Calu3 (cell line): Measurements from ENCODE around the gene DSG3. TPM values are rescaled to one million over a fixed set of nuclear protein-coding genes. Genes with fewer than 3 reads are reported as not detected.

Experiments
- BruUV-seq: library from RNA; stranded (reverse); fragments of 400-500 nt; replicated peaks from 2 replicates; lab custom pipeline; 2021; lab: Mats Ljungman, UMichigan
- CTCF ChIA-PET: fragments of 300-600 bp; sonication (Branson Sonifier 250); formaldehyde crosslinking; loops from one replicate; lab custom pipeline; 2022; ENCODE audit warnings: antibody characterized with exemption; lab: Charles Lee
- DNase-seq: peaks from one replicate; pipeline ENCODE4 v3.0.0; 2022
- H3K27ac Mint-ChIP-seq: one replicate; pipeline ENCODE4 v1.8.0; 2022; ENCODE audit warnings: mixed read lengths; ENCODE audit not compliant: unreplicated experiment
- H3K27me3 Mint-ChIP-seq: one replicate; pipeline ENCODE4 v1.8.0; 2022; ENCODE audit warnings: mixed read lengths; ENCODE audit not compliant: unreplicated experiment
- H3K36me3 Mint-ChIP-seq: one replicate; pipeline ENCODE4 v1.8.0; 2022; ENCODE audit warnings: mild to moderate bottlenecking, moderate library complexity, mixed read lengths; ENCODE audit not compliant: insufficient read depth, unreplicated experiment
- H3K4me1 Mint-ChIP-seq: one replicate; pipeline ENCODE4 v1.8.0; 2022; ENCODE audit warnings: mild to moderate bottlenecking, low read depth, mixed read lengths; ENCODE audit not compliant: unreplicated experiment
- H3K4me3 Mint-ChIP-seq: one replicate; pipeline ENCODE4 v1.8.0; 2022; ENCODE audit warnings: mild to moderate bottlenecking, low read depth, moderate library complexity, mixed read lengths; ENCODE audit not compliant: unreplicated experiment
- H3K9me3 Mint-ChIP-seq: one replicate; pipeline ENCODE4 v1.8.0; 2022; ENCODE audit warnings: low read depth, mixed read lengths; ENCODE audit not compliant: unreplicated experiment
- CTCF ChIP-seq: fragments of 200-600 bp; IDR thresholded peaks from one replicate; pipeline ENCODE4 v1.8.0; 2022; ENCODE audit warnings: antibody characterized with exemption; ENCODE audit not compliant: unreplicated experiment
- intact Hi-C: fragments of 100-400 bp; cut with micrococcal nuclease; formaldehyde crosslinking; loops from one replicate; pipeline ENCODE4 v1.10.0; 2022; ENCODE audit not compliant: unreplicated experiment
- total RNA-seq: library from RNA; stranded (reverse); gene quantifications from 2 replicates; pipeline ENCODE4 v1.2.3, GENCODE V29; 2022

Gene DSG3
- total RNA-seq, 1 experiment from 2014 or later = 1.8 TPM

GRCh38 chr18:31444142-31444541 is 3.4 kb upstream of the DSG3 start:
- Mint-ChIP-seq H3K36me3 (no peaks in the 10 kb centered on the region), H3K9me3 (no peaks in the 10 kb centered on the region), H3K27ac (no peak overlapping the region), H3K4me1 (peaks cover 13% of the 10 kb centered on the region), H3K4me3 (no peak overlapping the region), H3K27me3 (no peaks in the 10 kb centered on the region)
- no TSS peak for BruUV-seq
- intact Hi-C loops = no loop called here
- no peak for DNase-seq
- no peak for TF ChIP-seq CTCF
- CTCF ChIA-PET = no interaction called here

GRCh38 chr18:31445908-31446307 is 1.6 kb upstream of the DSG3 start:
- no peaks in the 10 kb centered on the region for H3K27me3 Mint-ChIP-seq
- H3K36me3 Mint-ChIP-seq = no peaks in the 10 kb centered on the region
- intact Hi-C loops = no loop called here
- no peaks in the 10 kb centered on the region for H3K9me3 Mint-ChIP-seq
- no peak overlapping the region for H3K4me3 Mint-ChIP-seq
- DNase-seq = no peak
- H3K27ac Mint-ChIP-seq = no peak overlapping the region
- TF ChIP-seq CTCF = no peak
- BruUV-seq = no TSS peak
- peaks cover 21% of the 10 kb centered on the region for H3K4me1 Mint-ChIP-seq
- CTCF ChIA-PET = no interaction called here

GRCh38 chr18:31446854-31447253 is 687 bp upstream of the DSG3 start:
- no peak for TF ChIP-seq CTCF
- intact Hi-C loops = no loop called here
- H3K9me3 Mint-ChIP-seq = no peaks in the 10 kb centered on the region
- CTCF ChIA-PET = no interaction called here
- DNase-seq = no peak
- H3K36me3 Mint-ChIP-seq = no peaks in the 10 kb centered on the region
- H3K27ac Mint-ChIP-seq = no peak overlapping the region
- no peaks in the 10 kb centered on the region for H3K27me3 Mint-ChIP-seq
- H3K4me3 Mint-ChIP-seq = no peak overlapping the region
- no TSS peak for BruUV-seq
- H3K4me1 Mint-ChIP-seq = peaks cover 21% of the 10 kb centered on the region

GRCh38 chr18:31450409-31450808 is 2.9 kb downstream of the DSG3 start:
- BruUV-seq = no TSS peak
- no peak overlapping the region for H3K4me3 Mint-ChIP-seq
- H3K9me3 Mint-ChIP-seq = no peaks in the 10 kb centered on the region
- H3K36me3 Mint-ChIP-seq = no peaks in the 10 kb centered on the region
- no peak for TF ChIP-seq CTCF
- intact Hi-C loops = loop anchor here (5.0 kb wide), 1 partner anchor 37 kb away; no protein-coding TSS in a partner anchor
- no peak overlapping the region for H3K27ac Mint-ChIP-seq
- no peak for DNase-seq
- CTCF ChIA-PET = no interaction called here
- H3K4me1 Mint-ChIP-seq = peaks cover 28% of the 10 kb centered on the region
- H3K27me3 Mint-ChIP-seq = no peaks in the 10 kb centered on the region
